Hepatocyte (in vitro differentiated cells): ENCODE results near the gene PSD2. TPM values are rescaled to one million over a fixed set of nuclear protein-coding genes. Genes with fewer than 3 reads are reported as not detected.

Experiments
- DNase-seq: peaks from one replicate; pipeline ENCODE4 v3.0.0-alpha.2; 2016; ENCODE audit warnings: low spot score
- H2AFZ ChIP-seq: fragments of 200-600 bp; sonication (generic); 2 replicates; pipeline ENCODE4 v1.6.0; 2016; ENCODE audit warnings: antibody characterized with exemption, mild to moderate bottlenecking
- H3K27ac ChIP-seq: fragments of 200-600 bp; sonication (generic); 2 replicates; pipeline ENCODE4 v1.5.1; 2016; ENCODE audit warnings: mild to moderate bottlenecking
- H3K27me3 ChIP-seq: fragments of 200-600 bp; sonication (generic); 2 replicates; pipeline ENCODE4 v1.6.1; 2016
- H3K36me3 ChIP-seq: fragments of 200-600 bp; sonication (generic); replicated peaks from 2 replicates; pipeline ENCODE4 v1.5.1; 2016; ENCODE audit warnings: low read depth; ENCODE audit not compliant: insufficient read depth
- H3K4me1 ChIP-seq: fragments of 200-600 bp; sonication (generic); 2 replicates; pipeline ENCODE4 v1.5.1; 2016; ENCODE audit warnings: mild to moderate bottlenecking, moderate library complexity; ENCODE audit not compliant: insufficient read depth
- H3K4me2 ChIP-seq: fragments of 200-600 bp; sonication (generic); 2 replicates; pipeline ENCODE4 v1.6.0; 2016
- H3K4me3 ChIP-seq: fragments of 200-600 bp; sonication (generic); 2 replicates; pipeline ENCODE4 v1.5.1; 2016; ENCODE audit warnings: mild to moderate bottlenecking
- H3K79me2 ChIP-seq: fragments of 200-600 bp; sonication (generic); 2 replicates; pipeline ENCODE4 v1.6.0; 2017; ENCODE audit warnings: mild to moderate bottlenecking
- H3K9me2 ChIP-seq: fragments of 200-600 bp; sonication (generic); replicated peaks from 2 replicates; pipeline ENCODE4 v1.6.0; 2017; ENCODE audit warnings: mild to moderate bottlenecking; ENCODE audit not compliant: insufficient read depth
- H3K9me3 ChIP-seq: fragments of 200-600 bp; sonication (generic); 2 replicates; pipeline ENCODE4 v1.5.1; 2016; ENCODE audit warnings: low read depth, mild to moderate bottlenecking
- H4K20me1 ChIP-seq: fragments of 200-600 bp; sonication (generic); 2 replicates; pipeline ENCODE4 v1.6.0; 2016; ENCODE audit warnings: mild to moderate bottlenecking; ENCODE audit not compliant: insufficient read depth, poor library complexity, severe bottlenecking
- CTCF ChIP-seq: fragments of 200-600 bp; sonication (generic); IDR thresholded peaks from 2 replicates; pipeline ENCODE4 v1.5.1; 2016; ENCODE audit warnings: antibody characterized with exemption, mild to moderate bottlenecking; ENCODE audit not compliant: poor library complexity
- EZH2 ChIP-seq: fragments of 200-600 bp; sonication (generic); IDR thresholded peaks from 2 replicates; pipeline ENCODE4 v1.6.1; 2016; ENCODE audit warnings: antibody characterized with exemption, mild to moderate bottlenecking, borderline replicate concordance
- EZH2phosphoT487 ChIP-seq: fragments of 200-600 bp; sonication (generic); IDR thresholded peaks from one replicate; pipeline ENCODE4 v1.6.1; 2018; ENCODE audit warnings: antibody characterized with exemption, mild to moderate bottlenecking, low read depth, moderate library complexity; ENCODE audit not compliant: unreplicated experiment, severe bottlenecking
- WGBS: methylation state at CpG from one replicate; pipeline ENCODE4 v1.1.6; 2016; ENCODE audit warnings: low lambda C conversion rate; ENCODE audit errors: missing lambda C conversion rate; 5-methylcytosine and 5-hydroxymethylcytosine counted together
- polyA plus RNA-seq: library from polyadenylated mRNA; unstranded; fragments of >200 nt; fragmentation: Nextera tagmentation; extraction: Ambion mirVana; gene quantifications from 2 replicates; pipeline ENCODE4 v1.2.1, GENCODE V29; 2016
- total RNA-seq: library from RNA; depleted of rRNA; stranded (reverse); fragments of >200 nt; gene quantifications from 2 replicates; pipeline ENCODE4 v1.2.3, GENCODE V29; 2014

The PSD2 gene
- total and polyA plus RNA-seq, 2 experiments from 2014 or later: not detected

DNA sequence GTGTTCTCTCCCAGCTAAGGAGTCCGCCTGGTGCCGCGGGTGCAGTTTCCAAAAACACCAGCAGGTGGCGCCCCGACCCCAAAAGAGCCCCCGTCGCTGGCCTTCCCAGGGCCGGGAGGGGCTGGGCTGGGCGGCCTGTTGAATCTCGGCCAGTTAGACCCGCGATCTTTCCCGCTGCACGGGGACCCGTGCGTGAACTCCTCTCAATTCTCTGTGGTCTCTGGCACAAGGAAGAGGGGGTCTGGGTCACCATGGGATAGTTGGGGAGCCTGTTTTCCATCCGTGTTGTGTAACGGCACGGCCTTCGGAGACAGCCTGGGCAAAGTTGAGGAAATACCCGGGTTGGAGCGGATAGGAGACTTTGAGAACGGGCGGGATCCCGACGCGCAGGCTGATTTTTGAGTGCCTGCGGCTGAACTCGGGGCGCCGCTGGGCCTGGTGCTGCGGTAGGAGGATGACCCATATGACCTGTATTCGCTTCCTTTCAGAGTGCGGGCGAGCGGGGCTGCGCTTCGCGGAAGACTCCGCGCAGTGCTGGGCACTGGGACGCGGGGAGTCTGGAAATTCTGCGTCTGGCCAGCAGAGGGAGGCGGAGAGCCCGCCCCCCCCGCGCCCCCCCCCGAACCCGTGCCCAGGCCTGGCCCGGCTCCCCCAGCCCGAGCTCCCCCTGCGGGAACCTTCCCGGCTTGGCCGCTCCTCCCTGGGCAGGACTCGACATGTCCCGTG, 7.9 kb upstream of the PSD2 start:
- under 1% methylated on average over 44 of the region's 57 CpGs for WGBS
- Histone ChIP-seq H3K4me2 (peak overlapping the region; percentile 96), H3K27ac (no peak overlapping the region), H2AFZ (peak overlapping the region; percentile 86), H3K9me3 (no peaks in the 10 kb centered on the region), H3K36me3 (no peaks in the 10 kb centered on the region), H4K20me1 (no peaks in the 10 kb centered on the region), H3K4me1 (peaks cover 3% of the 10 kb centered on the region), H3K27me3 (peaks cover 21% of the 10 kb centered on the region), H3K79me2 (no peaks in the 10 kb centered on the region), H3K4me3 (peak overlapping the region; percentile 40), H3K9me2 (no peaks in the 10 kb centered on the region)
- DNase-seq: peak; percentile 90
- no peak for TF ChIP-seq EZH2phosphoT487
- TF ChIP-seq CTCF: peak; percentile 96

GRCh38 chr5:139788294-139788910, 7.2 kb upstream of the PSD2 start:
- Histone ChIP-seq H3K27ac (no peak overlapping the region), H3K4me1 (peaks cover 3% of the 10 kb centered on the region), H2AFZ (peak overlapping the region; percentile 86), H4K20me1 (no peaks in the 10 kb centered on the region), H3K9me2 (no peaks in the 10 kb centered on the region), H3K27me3 (peaks cover 28% of the 10 kb centered on the region), H3K36me3 (no peaks in the 10 kb centered on the region), H3K9me3 (no peaks in the 10 kb centered on the region), H3K4me3 (no peak overlapping the region), H3K4me2 (peak overlapping the region; percentile 96), H3K79me2 (no peaks in the 10 kb centered on the region)
- TF ChIP-seq CTCF (no peak), EZH2 (no peak), EZH2phosphoT487 (no peak)
- DNase-seq: no peak
- 63% methylated on average over 32 of the region's 32 CpGs for WGBS

GRCh38 chr5:139789116-139789844, 6.3 kb upstream of the PSD2 start:
- Histone ChIP-seq H2AFZ (no peak overlapping the region), H4K20me1 (no peaks in the 10 kb centered on the region), H3K4me3 (no peak overlapping the region), H3K36me3 (no peaks in the 10 kb centered on the region), H3K9me2 (no peaks in the 10 kb centered on the region), H3K27me3 (peaks cover 37% of the 10 kb centered on the region), H3K9me3 (no peaks in the 10 kb centered on the region), H3K27ac (no peak overlapping the region), H3K79me2 (no peaks in the 10 kb centered on the region), H3K4me1 (peaks cover 3% of the 10 kb centered on the region), H3K4me2 (no peak overlapping the region)
- TF ChIP-seq EZH2phosphoT487: no peak
- TF ChIP-seq EZH2: no peak
- TF ChIP-seq CTCF: no peak
- WGBS: 95% methylated on average over 12 of the region's 12 CpGs
- DNase-seq: no peak
